ENCODE data around the gene POLR1G. TPM values are rescaled to one million over a fixed set of nuclear protein-coding genes. Genes with fewer than 3 reads are reported as not detected.
A peak's percentile ranks its signal among the peaks of the same experiment; 100 is the strongest.
"Not testable (repeated sequence)": the region's sequence is repeated elsewhere in the genome, so short reads cannot be mapped to it uniquely, and the experiment has no call there.

Gene POLR1G
- total RNA-seq, 1 donor from 2014 or later, result 26.5 TPM

- peak; percentile 95 for DNase-seq
- Mint-ChIP-seq H3K27me3 (peaks cover 12% of the 10 kb centered on the region), H3K27ac (peak overlapping the region; percentile 89), H3K4me3 (peak overlapping the region; percentile 97), H3K4me1 (peaks cover 36% of the 10 kb centered on the region), H3K36me3 (ENCODE audit: low read depth) (peaks cover 19% of the 10 kb centered on the region), H3K9me3 (no peaks in the 10 kb centered on the region)
- intact Hi-C loops (cut with micrococcal nuclease), result loop anchor here (1.0 to 5.0 kb wide), 6 partner anchors 18 to 1878 kb away; partner anchors contain the start of genes BLOC1S3, ERCC1, ERCC2 and ETHE1
Measured at GRCh38 chr19:45405435-45406225, 814 bp upstream of the POLR1G start.

GRCh38 chr19:45407091-45407375 is 589 bp downstream of the POLR1G start:
- peak overlapping the region; percentile 97 for H3K4me3 Mint-ChIP-seq
- intact Hi-C loops (cut with micrococcal nuclease), result loop anchor here (2.0 to 5.0 kb wide), 2 partner anchors 314 to 1880 kb away; partner anchors contain the start of genes ETHE1 and PPP1R37
- DNase-seq, result no peak
- H3K27me3 Mint-ChIP-seq, result peaks cover 12% of the 10 kb centered on the region
- H3K9me3 Mint-ChIP-seq, result no peaks in the 10 kb centered on the region
- H3K36me3 Mint-ChIP-seq (ENCODE audit: low read depth), result peaks cover 25% of the 10 kb centered on the region
- H3K27ac Mint-ChIP-seq, result peak overlapping the region; percentile 89
- peaks cover 36% of the 10 kb centered on the region for H3K4me1 Mint-ChIP-seq

GRCh38 chr19:45407585-45407984 is 1.1 kb downstream of the POLR1G start:
- Mint-ChIP-seq H3K4me3 (peak overlapping the region; percentile 97), H3K36me3 (ENCODE audit: low read depth) (peaks cover 28% of the 10 kb centered on the region), H3K27me3 (peaks cover 12% of the 10 kb centered on the region), H3K4me1 (peaks cover 36% of the 10 kb centered on the region)
- not testable (repeated sequence) for DNase-seq, H3K9me3 Mint-ChIP-seq, H3K27ac Mint-ChIP-seq
- intact Hi-C loops (cut with micrococcal nuclease), result loop anchor here (2.0 to 5.0 kb wide), 2 partner anchors 315 to 1880 kb away; partner anchors contain the start of genes ETHE1 and PPP1R37

DNA sequence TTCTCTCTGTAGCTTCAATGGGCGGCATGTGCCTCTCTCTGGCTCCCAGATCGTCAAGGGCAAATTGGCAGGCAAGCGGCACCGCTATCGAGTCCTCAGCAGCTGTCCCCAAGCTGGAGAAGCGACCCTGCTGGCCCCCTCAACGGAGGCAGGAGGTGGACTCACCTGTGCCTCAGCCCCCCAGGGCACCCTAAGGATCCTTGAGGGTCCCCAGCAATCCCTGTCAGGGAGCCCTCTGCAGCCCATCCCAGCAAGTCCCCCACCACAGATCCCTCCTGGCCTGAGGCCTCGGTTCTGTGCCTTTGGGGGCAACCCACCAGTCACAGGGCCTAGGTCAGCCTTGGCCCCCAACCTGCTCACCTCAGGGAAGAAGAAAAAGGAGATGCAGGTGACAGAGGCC is 1.7 kb downstream of the POLR1G start:
- Mint-ChIP-seq H3K4me1 (peaks cover 35% of the 10 kb centered on the region), H3K36me3 (ENCODE audit: low read depth) (peaks cover 33% of the 10 kb centered on the region)

DNA sequence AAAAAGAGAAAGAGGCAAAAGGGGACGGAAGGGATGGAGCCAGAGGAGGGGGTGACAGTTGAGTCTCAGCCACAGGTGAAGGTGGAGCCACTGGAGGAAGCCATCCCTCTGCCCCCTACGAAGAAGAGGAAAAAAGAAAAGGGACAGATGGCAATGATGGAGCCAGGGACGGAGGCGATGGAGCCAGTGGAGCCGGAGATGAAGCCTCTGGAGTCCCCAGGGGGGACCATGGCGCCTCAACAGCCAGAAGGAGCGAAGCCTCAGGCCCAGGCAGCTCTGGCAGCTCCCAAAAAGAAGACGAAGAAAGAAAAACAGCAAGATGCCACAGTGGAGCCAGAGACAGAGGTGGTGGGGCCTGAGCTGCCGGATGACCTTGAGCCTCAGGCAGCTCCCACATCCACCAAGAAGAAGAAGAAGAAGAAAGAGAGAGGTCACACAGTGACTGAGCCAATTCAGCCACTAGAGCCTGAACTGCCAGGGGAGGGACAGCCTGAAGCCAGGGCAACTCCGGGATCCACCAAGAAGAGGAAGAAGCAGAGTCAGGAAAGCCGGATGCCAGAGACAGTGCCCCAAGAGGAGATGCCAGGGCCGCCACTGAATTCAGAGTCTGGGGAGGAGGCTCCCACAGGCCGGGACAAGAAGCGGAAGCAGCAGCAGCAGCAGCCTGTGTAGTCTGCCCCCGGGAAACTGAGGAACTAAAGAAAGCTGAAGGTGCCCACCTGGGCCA is 2.5 kb downstream of the POLR1G start:
- peaks cover 27% of the 10 kb centered on the region for H3K4me1 Mint-ChIP-seq
- peaks cover 1% of the 10 kb centered on the region for H3K27me3 Mint-ChIP-seq
- DNase-seq, result no peak
- peaks cover 40% of the 10 kb centered on the region for H3K36me3 Mint-ChIP-seq (ENCODE audit: low read depth)
- no peak overlapping the region for H3K4me3 Mint-ChIP-seq
- H3K9me3 Mint-ChIP-seq, result no peaks in the 10 kb centered on the region
- intact Hi-C loops (cut with micrococcal nuclease), result loop anchor here (5.0 kb wide), 1 partner anchor 1882 kb away; the partner anchor contains the start of gene ETHE1
- no peak overlapping the region for H3K27ac Mint-ChIP-seq

More for the DNA sequence above, 1.7 kb downstream of the POLR1G start:
- peak overlapping the region; percentile 97 for H3K4me3 Mint-ChIP-seq
- H3K27me3 Mint-ChIP-seq, result peaks cover 10% of the 10 kb centered on the region
- H3K9me3 Mint-ChIP-seq, result no peaks in the 10 kb centered on the region
- DNase-seq, result no peak
- H3K27ac Mint-ChIP-seq, result no peak overlapping the region
- intact Hi-C loops (cut with micrococcal nuclease), result loop anchor here (5.0 kb wide), 1 partner anchor 1881 kb away; the partner anchor contains the start of gene ETHE1

DNA sequence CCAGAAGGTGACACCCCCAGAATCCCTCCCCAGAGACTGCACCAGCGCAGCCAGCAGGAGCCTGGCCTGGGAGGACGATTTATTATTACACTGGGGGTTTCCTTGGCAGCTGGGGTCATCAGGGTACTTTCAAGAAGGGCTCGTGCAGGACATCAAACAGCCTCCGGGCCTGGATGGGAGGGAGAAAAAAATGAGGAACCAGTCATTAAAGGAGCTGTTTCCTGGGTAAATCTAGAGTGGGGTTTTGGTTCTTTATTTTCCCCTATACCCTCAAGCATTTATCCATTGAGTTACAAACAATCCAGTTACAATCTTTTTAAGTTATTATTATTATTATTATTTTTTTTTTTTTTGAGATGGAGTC is 3.1 kb downstream of the POLR1G start:
- no peak overlapping the region for H3K27ac Mint-ChIP-seq
- H3K36me3 Mint-ChIP-seq (ENCODE audit: low read depth), result peaks cover 45% of the 10 kb centered on the region

DNA sequence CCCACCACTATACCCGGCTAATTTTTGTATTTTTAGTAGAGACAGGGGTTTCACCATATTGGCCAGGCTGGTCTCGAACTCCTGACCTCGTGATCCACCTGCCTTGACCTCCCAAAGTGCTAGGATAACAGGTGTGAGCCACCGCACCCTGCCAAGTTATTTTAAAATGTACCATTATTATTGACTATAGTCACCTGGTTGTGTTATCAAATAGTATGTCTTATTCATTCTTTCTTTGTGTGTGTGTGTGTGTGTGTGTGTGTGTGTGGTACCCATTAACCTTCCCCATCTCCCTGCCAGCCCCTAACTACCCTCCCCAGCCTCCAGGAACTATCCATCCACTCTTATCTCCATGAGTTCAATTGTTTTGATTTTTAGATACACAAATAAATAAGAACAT is 3.9 kb downstream of the POLR1G start:
- H3K9me3 Mint-ChIP-seq; intact Hi-C loops (cut with micrococcal nuclease); H3K4me3 Mint-ChIP-seq; H3K27me3 Mint-ChIP-seq; DNase-seq; H3K27ac Mint-ChIP-seq: not testable (repeated sequence)
- H3K36me3 Mint-ChIP-seq (ENCODE audit: low read depth), result peaks cover 49% of the 10 kb centered on the region
- H3K4me1 Mint-ChIP-seq, result peaks cover 13% of the 10 kb centered on the region

More for the DNA sequence above, 3.1 kb downstream of the POLR1G start:
- Mint-ChIP-seq H3K9me3 (no peaks in the 10 kb centered on the region), H3K27me3 (no peaks in the 10 kb centered on the region), H3K4me3 (no peak overlapping the region), H3K4me1 (peaks cover 21% of the 10 kb centered on the region)
- intact Hi-C loops (cut with micrococcal nuclease), result loop anchor here (5.0 kb wide), 1 partner anchor 1882 kb away; the partner anchor contains the start of gene ETHE1
- no peak for DNase-seq

DNA sequence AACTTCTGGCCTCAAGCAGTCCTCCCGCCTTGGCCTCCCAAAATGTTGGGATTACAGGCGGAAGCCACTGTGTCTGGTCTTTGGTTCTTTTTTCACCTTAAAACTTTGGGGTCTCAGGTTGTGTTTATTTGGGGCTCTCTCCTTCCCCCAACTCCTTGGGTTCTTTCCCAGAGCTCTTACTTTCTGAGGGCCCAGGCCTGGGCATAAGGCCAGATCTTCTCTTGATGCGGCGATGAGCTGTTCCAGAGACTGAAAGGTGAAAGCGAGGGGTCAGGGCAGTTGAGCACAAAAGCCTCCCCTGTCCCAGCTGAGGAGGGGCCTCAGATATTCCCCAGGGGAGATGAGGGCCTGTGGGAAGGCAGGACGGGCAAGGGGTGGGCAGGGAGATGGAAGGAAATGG is 7.1 kb downstream of the POLR1G start:
- H3K27ac Mint-ChIP-seq, result no peak overlapping the region
- no peak overlapping the region for H3K4me3 Mint-ChIP-seq
- DNase-seq, result no peak
- no peaks in the 10 kb centered on the region for H3K9me3 Mint-ChIP-seq
- intact Hi-C loops (cut with micrococcal nuclease), result no loop called here
- H3K27me3 Mint-ChIP-seq, result no peaks in the 10 kb centered on the region
- peaks cover 66% of the 10 kb centered on the region for H3K36me3 Mint-ChIP-seq (ENCODE audit: low read depth)
- H3K4me1 Mint-ChIP-seq, result peaks cover 5% of the 10 kb centered on the region

GRCh38 chr19:45414468-45414867 is 8.0 kb downstream of the POLR1G start:
- Mint-ChIP-seq H3K27ac (peak overlapping the region; percentile 36), H3K4me3 (no peak overlapping the region), H3K9me3 (no peaks in the 10 kb centered on the region), H3K36me3 (ENCODE audit: low read depth) (peaks cover 63% of the 10 kb centered on the region), H3K27me3 (no peaks in the 10 kb centered on the region), H3K4me1 (peaks cover 10% of the 10 kb centered on the region)
- intact Hi-C loops (cut with micrococcal nuclease), result no loop called here
- DNase-seq, result no peak

DNA sequence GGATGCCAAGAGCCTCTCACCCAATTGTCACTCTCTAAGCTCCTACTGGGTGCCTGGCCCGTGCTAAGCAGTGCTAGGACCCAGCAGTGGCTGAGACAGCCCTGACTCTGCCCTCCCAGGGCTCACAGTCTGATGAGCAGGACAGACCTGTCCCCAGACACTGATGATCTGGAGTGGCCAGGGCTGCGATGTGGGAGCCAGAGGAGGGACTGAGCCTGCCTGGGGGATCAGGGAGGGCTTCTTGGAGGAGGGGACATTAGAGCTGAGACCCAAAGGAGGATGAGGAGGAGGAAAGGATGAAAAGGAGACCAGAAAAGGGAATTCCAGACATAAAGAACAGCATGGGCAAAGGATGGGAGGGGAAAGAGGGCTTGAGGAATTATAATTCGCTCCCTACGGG is 10.7 kb downstream of the POLR1G start:
- Mint-ChIP-seq H3K4me3 (no peak overlapping the region), H3K27ac (no peak overlapping the region), H3K27me3 (no peaks in the 10 kb centered on the region), H3K4me1 (peaks cover 25% of the 10 kb centered on the region), H3K9me3 (no peaks in the 10 kb centered on the region), H3K36me3 (ENCODE audit: low read depth) (peaks cover 65% of the 10 kb centered on the region)
- intact Hi-C loops (cut with micrococcal nuclease), result no loop called here
- DNase-seq, result no peak

- Mint-ChIP-seq H3K27me3 (no peaks in the 10 kb centered on the region), H3K36me3 (ENCODE audit: low read depth) (peaks cover 62% of the 10 kb centered on the region), H3K9me3 (no peaks in the 10 kb centered on the region)
Measured at GRCh38 chr19:45418802-45419201, 12.4 kb downstream of the POLR1G start.

GRCh38 chr19:45419396-45419795 is 13.0 kb downstream of the POLR1G start:
- peak; percentile 75 for DNase-seq
- Mint-ChIP-seq H3K4me1 (peaks cover 43% of the 10 kb centered on the region), H3K4me3 (peak overlapping the region; percentile 56)

More at GRCh38 chr19:45418802-45419201, 12.4 kb downstream of the POLR1G start:
- Mint-ChIP-seq H3K4me1 (peaks cover 38% of the 10 kb centered on the region), H3K4me3 (peak overlapping the region; percentile 56), H3K27ac (no peak overlapping the region)
- intact Hi-C loops (cut with micrococcal nuclease), result no loop called here
- no peak for DNase-seq

DNA sequence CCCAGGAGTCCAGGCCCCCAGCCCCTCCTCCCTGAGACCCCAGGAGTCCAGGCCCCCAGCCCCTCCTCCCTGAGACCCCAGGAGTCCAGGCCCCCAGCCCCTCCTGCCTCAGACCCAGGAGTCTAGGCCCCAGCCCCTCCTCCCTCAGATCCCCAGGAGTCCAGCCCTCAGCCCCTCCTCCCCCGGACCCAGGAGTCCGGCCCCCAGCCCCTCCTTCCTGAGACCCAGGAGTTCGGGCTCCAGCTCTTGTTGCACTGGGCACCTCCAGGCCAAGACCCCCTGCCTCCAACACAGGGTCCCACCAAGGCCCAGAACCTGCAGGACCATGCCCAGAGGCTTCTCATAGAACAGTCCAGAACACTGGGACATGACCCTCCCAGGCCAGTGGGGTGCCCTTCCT is 13.5 kb downstream of the POLR1G start:
- DNase-seq, result no peak
- Mint-ChIP-seq H3K9me3 (no peaks in the 10 kb centered on the region), H3K4me3 (peak overlapping the region; percentile 56), H3K27ac (no peak overlapping the region), H3K27me3 (no peaks in the 10 kb centered on the region), H3K4me1 (peaks cover 46% of the 10 kb centered on the region), H3K36me3 (ENCODE audit: low read depth) (peaks cover 52% of the 10 kb centered on the region)
- intact Hi-C loops (cut with micrococcal nuclease), result loop anchor here (5.0 kb wide), 1 partner anchor 222 kb away; no protein-coding TSS in a partner anchor

More at GRCh38 chr19:45419396-45419795, 13.0 kb downstream of the POLR1G start:
- intact Hi-C loops (cut with micrococcal nuclease), result no loop called here
- H3K27ac Mint-ChIP-seq, result peak overlapping the region; percentile 53
- no peaks in the 10 kb centered on the region for H3K9me3 Mint-ChIP-seq
- peaks cover 57% of the 10 kb centered on the region for H3K36me3 Mint-ChIP-seq (ENCODE audit: low read depth)
- no peaks in the 10 kb centered on the region for H3K27me3 Mint-ChIP-seq

- H3K4me3 Mint-ChIP-seq, result peak overlapping the region; percentile 18
- peaks cover 52% of the 10 kb centered on the region for H3K36me3 Mint-ChIP-seq (ENCODE audit: low read depth)
- DNase-seq, result no peak
- H3K27me3 Mint-ChIP-seq, result no peaks in the 10 kb centered on the region
- intact Hi-C loops (cut with micrococcal nuclease), result loop anchor here (5.0 kb wide), 1 partner anchor 222 kb away; no protein-coding TSS in a partner anchor
- peaks cover 46% of the 10 kb centered on the region for H3K4me1 Mint-ChIP-seq
- peak overlapping the region; percentile 9 for H3K27ac Mint-ChIP-seq
- H3K9me3 Mint-ChIP-seq, result no peaks in the 10 kb centered on the region
Measured at GRCh38 chr19:45420356-45420755, 13.9 kb downstream of the POLR1G start.
